Caco-2 (cell line): ENCODE results near the gene RTCB. TPM values are rescaled to one million over a fixed set of nuclear protein-coding genes. Genes with fewer than 3 reads are reported as not detected.

ENCODE experiments used
- BruUV-seq: library from RNA; stranded (reverse); fragments of 400-500 nt; replicated peaks from 2 replicates; lab custom pipeline; 2021; lab: Mats Ljungman, UMichigan
- CTCF ChIA-PET: fragments of 300-600 bp; sonication (Branson Sonifier 250); formaldehyde crosslinking; loops from one replicate; lab custom pipeline; 2022; ENCODE audit warnings: antibody characterized with exemption; lab: Charles Lee
- POLR2A ChIA-PET: fragments of 300-600 bp; sonication (Branson Sonifier 250); formaldehyde crosslinking; loops from one replicate; lab custom pipeline; 2022; ENCODE audit warnings: antibody characterized with exemption; lab: Charles Lee
- DNase-seq, 2 experiments: peaks; one replicate each; pipeline versions ENCODE4 v3.0.0 to v3.0.0-alpha.2; 2020 to 2022
- H3K27me3 ChIP-seq: replicated peaks from 2 replicates; pipeline ENCODE4 v1.6.0; 2011; ENCODE audit warnings: low read length; ENCODE audit not compliant: control insufficient read depth, insufficient read depth
- H3K36me3 ChIP-seq: 2 replicates; pipeline ENCODE4 v1.5.1; 2011; ENCODE audit warnings: low read length; ENCODE audit not compliant: control insufficient read depth, insufficient read depth
- H3K4me1 ChIP-seq: fragments of 250-450 bp; sonication (Bioruptor Pico); 2 replicates; pipeline ENCODE4 v1.5.1; 2020; ENCODE audit warnings: mild to moderate bottlenecking
- H3K4me3 ChIP-seq: 2 replicates; pipeline ENCODE4 v1.5.1; 2011; ENCODE audit warnings: low read depth, mild to moderate bottlenecking, control low read depth, low read length
- H3K9me3 ChIP-seq: fragments of 250-450 bp; sonication (Bioruptor Pico); 2 replicates; pipeline ENCODE4 v1.5.1; 2020; ENCODE audit warnings: mild to moderate bottlenecking, moderate library complexity
- H3K27ac Mint-ChIP-seq: one replicate; pipeline ENCODE4 v1.8.0; 2022; ENCODE audit warnings: mixed read lengths; ENCODE audit not compliant: unreplicated experiment
- H3K27me3 Mint-ChIP-seq: one replicate; pipeline ENCODE4 v1.8.0; 2022; ENCODE audit warnings: mixed read lengths; ENCODE audit not compliant: insufficient read depth, unreplicated experiment
- H3K36me3 Mint-ChIP-seq: one replicate; pipeline ENCODE4 v1.8.0; 2022; ENCODE audit warnings: mild to moderate bottlenecking, mixed read lengths; ENCODE audit not compliant: insufficient read depth, unreplicated experiment
- H3K4me1 Mint-ChIP-seq: one replicate; pipeline ENCODE4 v1.8.0; 2022; ENCODE audit warnings: low read depth, mixed read lengths; ENCODE audit not compliant: unreplicated experiment
- H3K4me3 Mint-ChIP-seq: one replicate; pipeline ENCODE4 v1.8.0; 2022; ENCODE audit warnings: mild to moderate bottlenecking, moderate library complexity, mixed read lengths; ENCODE audit not compliant: unreplicated experiment
- H3K9me3 Mint-ChIP-seq: one replicate; pipeline ENCODE4 v1.8.0; 2022; ENCODE audit warnings: mixed read lengths; ENCODE audit not compliant: unreplicated experiment
- CTCF ChIP-seq, 2 experiments: fragments of 200-600 bp in 1 of 2; IDR thresholded peaks; 1 replicate in 1 of 2; 2 replicates in 1 of 2; pipeline versions ENCODE4 v1.5.1 to v1.8.0; 2011 to 2022; ENCODE audit warnings: antibody characterized with exemption in 1 of 2, control low read depth in 1 of 2, inconsistent platforms in 1 of 2, low read depth in 1 of 2, low read length in 1 of 2, mild to moderate bottlenecking in 1 of 2, moderate library complexity in 1 of 2; ENCODE audit not compliant: insufficient read depth in 1 of 2, severe bottlenecking in 1 of 2, unreplicated experiment in 1 of 2
- intact Hi-C: fragments of 100-400 bp; cut with micrococcal nuclease; formaldehyde crosslinking; loops from one replicate; pipeline ENCODE4 v1.10.0; 2022; ENCODE audit not compliant: unreplicated experiment
- total RNA-seq: library from RNA; stranded (reverse); gene quantifications from 2 replicates; pipeline ENCODE4 v1.2.3, GENCODE V29; 2022

RTCB gene
- total RNA-seq, 1 experiment from 2014 or later: 105 TPM

GRCh38 chr22:32446321-32446720 lies 34.3 kb upstream of the RTCB start:
- TF ChIP-seq CTCF (IDR thresholded peaks at IDR 0.05; ENCODE audit: insufficient read depth in 1 of 2, low read depth in 1 of 2, low read length in 1 of 2, severe bottlenecking in 1 of 2, unreplicated experiment in 1 of 2): no peak
- Mint-ChIP-seq H3K4me1 (no peaks in the 10 kb centered on the region), H3K4me3 (no peak overlapping the region), H3K27ac (no peak overlapping the region), H3K36me3 (no peaks in the 10 kb centered on the region), H3K9me3 (no peaks in the 10 kb centered on the region), H3K27me3 (no peaks in the 10 kb centered on the region)
- intact Hi-C loops: no loop called here
- ChIA-PET CTCF (no interaction called here), POLR2A (no interaction called here)
- no peaks in the 10 kb centered on the region for H3K36me3 ChIP-seq
- no peaks in the 10 kb centered on the region for H3K9me3 ChIP-seq
- H3K27me3 ChIP-seq: no peaks in the 10 kb centered on the region
- BruUV-seq: no TSS peak
- no peak overlapping the region for H3K4me3 ChIP-seq
- no peak for DNase-seq
- H3K4me1 ChIP-seq: no peaks in the 10 kb centered on the region

DNA sequence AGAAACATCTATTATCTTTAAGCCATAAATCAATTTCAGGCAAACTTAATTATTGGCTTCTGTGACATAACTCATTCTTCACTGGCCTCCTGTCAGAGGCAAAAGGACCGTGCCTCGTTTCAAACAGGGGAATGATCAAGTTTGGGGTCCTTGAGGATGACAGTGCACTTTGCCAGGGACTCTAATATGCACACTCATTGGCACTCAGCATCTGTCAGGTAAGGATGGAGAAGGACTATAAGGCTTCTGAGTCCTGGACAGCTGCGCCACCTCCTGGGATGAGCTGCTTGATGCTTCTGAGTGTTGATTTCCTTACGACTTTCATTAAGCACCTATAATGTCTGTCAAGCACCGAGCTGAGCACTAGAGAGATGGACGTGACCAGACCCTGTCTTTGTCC lies 32.0 kb upstream of the RTCB start:
- no peak overlapping the region for H3K4me3 Mint-ChIP-seq
- TF ChIP-seq CTCF (IDR thresholded peaks at IDR 0.05; ENCODE audit: insufficient read depth in 1 of 2, low read depth in 1 of 2, low read length in 1 of 2, severe bottlenecking in 1 of 2, unreplicated experiment in 1 of 2): peak; percentile 34 to 60
- DNase-seq: peak; percentile 44 to 49
- Histone ChIP-seq H3K4me1 (no peaks in the 10 kb centered on the region), H3K4me3 (no peak overlapping the region), H3K27me3 (no peaks in the 10 kb centered on the region; the same call in 1 of the 2 replicates), H3K9me3 (no peaks in the 10 kb centered on the region), H3K36me3 (no peaks in the 10 kb centered on the region)
- ChIA-PET POLR2A (no interaction called here), CTCF (interaction anchor here (0.6 to 1.6 kb wide), 4 partner anchors 25 to 474 kb away, joined by 3 to 6 read pairs (median 4); partner anchors contain the start of gene RTCB)
- H3K9me3 Mint-ChIP-seq: no peaks in the 10 kb centered on the region
- intact Hi-C loops: loop anchor here (1.0 kb wide), 1 partner anchor 31 kb away; no protein-coding TSS in a partner anchor
- no peaks in the 10 kb centered on the region for H3K36me3 Mint-ChIP-seq
- BruUV-seq: no TSS peak
- no peaks in the 10 kb centered on the region for H3K27me3 Mint-ChIP-seq
- no peaks in the 10 kb centered on the region for H3K4me1 Mint-ChIP-seq
- H3K27ac Mint-ChIP-seq: no peak overlapping the region

- Histone ChIP-seq H3K9me3 (no peaks in the 10 kb centered on the region), H3K4me1 (no peaks in the 10 kb centered on the region), H3K4me3 (no peak overlapping the region), H3K27me3 (no peaks in the 10 kb centered on the region), H3K36me3 (no peaks in the 10 kb centered on the region)
- H3K27me3 Mint-ChIP-seq: peaks cover 11% of the 10 kb centered on the region
- ChIA-PET CTCF (no interaction called here), POLR2A (no interaction called here)
- TF ChIP-seq CTCF (IDR thresholded peaks at IDR 0.05; ENCODE audit: insufficient read depth in 1 of 2, low read depth in 1 of 2, low read length in 1 of 2, severe bottlenecking in 1 of 2, unreplicated experiment in 1 of 2): no peak
- no peaks in the 10 kb centered on the region for H3K4me1 Mint-ChIP-seq
- no TSS peak for BruUV-seq
- no peak overlapping the region for H3K27ac Mint-ChIP-seq
- H3K9me3 Mint-ChIP-seq: no peaks in the 10 kb centered on the region
- DNase-seq: no peak
- H3K4me3 Mint-ChIP-seq: no peak overlapping the region
- H3K36me3 Mint-ChIP-seq: no peaks in the 10 kb centered on the region
- intact Hi-C loops: no loop called here
Observed at GRCh38 chr22:32430352-32430751, 18.3 kb upstream of the RTCB start.
